ENCODE measurements around the gene GALT. TPM values are rescaled to one million over a fixed set of nuclear protein-coding genes. Genes with fewer than 3 reads are reported as not detected.

GALT gene
- 70.6 and 84.8 TPM in 2 replicates for total RNA-seq

DNA sequence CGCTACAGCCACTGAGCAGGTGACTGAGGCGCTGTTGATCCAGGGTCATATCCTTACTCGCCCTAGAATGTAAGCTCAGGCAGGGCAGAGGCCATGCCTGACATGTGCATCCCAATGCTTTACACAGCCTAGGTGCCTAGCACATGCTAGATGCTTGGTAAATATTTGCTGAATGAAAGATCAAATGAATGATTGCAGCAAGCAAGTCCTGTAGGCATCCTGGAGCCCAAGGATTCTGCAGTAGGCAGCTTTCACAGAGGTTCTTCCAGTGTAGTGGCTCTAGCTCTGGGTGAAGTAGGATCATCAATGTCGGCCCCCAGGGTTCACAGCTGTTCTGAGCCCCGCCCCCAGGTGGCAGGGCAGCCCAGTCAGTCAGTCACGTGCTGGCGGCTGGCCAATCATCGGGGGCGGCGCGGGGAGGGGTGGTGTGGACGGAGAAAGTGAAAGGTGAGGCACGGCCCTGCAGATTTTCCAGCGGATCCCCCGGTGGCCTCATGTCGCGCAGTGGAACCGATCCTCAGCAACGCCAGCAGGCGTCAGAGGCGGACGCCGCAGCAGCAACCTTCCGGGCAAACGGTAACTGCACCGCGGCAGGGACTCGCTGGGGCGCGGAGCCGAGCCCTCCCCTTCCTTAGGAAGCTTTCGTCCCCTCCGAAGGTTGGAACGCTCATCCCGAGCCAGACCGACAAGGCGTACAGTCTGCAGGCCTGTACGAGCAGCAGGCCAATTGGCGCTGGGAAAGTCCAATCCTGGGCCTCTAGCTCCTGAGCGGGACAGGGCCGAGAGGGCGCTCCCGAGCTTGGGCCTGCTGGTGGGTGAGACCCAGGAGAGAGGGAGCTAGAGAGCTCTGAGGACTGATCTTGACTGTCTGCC, at the start of gene GALT:
TSS of gene GALT (plus strand) at position 465 of the 873 bp plus-strand sequence. CDS start at position 495, 30 bp downstream.

GRCh38 chr9:34611811-34612787, 34.4 kb upstream of the GALT start, which contains the start of gene RPP25L:
Gene RPP25L (minus strand): TSS chr9:34612097. CDS start chr9:34611296, 801 bp downstream.

DNA sequence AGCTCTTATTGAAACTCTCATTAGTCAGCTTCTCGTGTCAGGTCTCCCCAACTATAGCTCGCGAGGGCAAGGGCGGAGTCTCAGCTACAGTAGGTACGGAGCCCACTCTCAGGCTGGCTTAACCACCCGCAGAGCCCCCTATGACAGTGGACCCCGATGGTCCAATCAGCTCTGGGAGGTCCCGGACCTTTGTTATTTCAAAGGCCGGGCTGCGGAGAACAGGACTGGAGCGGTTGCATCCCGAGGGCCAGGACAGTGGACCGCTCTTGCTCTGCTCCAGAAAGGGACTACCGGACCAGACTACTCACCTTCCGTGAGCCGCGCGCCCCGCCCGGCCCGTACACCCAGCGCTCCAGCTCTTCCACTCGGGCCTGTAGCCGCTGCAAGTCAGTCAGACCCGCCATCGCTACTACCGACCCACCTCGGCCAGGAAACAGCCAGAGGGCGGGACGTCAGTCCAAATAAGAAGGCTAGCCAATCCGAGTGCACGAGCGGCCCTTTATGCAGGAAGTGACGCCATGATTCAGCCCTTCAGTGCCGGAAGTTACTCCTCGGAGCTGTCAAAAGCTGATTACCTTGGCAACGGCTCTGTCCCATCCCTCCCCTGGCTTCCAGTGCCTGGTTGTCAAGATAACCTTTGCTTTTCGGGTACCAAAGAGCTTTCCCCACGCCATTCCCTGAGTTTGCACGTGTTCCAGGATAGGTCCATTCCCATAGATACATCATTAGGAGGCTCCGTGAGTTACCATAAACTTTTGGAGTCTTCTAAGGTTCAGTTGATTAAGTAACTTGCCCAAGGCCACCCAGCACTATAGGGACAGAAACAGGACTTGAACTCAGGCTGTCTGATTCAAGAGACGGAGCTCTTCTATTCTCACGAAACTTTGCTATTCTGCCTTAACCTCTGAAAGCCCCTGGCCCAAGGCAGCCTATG, 26.1 kb upstream of the GALT start, which contains the start of gene DCTN3:
TSS of gene DCTN3 (minus strand) at position 435 of the 934 bp plus-strand sequence. CDS start at position 404, 31 bp downstream.

GRCh38 chr9:34628656-34629490, 17.6 kb upstream of the GALT start, which contains the start of gene ARID3C:
Gene ARID3C (minus strand): TSS chr9:34629066. CDS start chr9:34628014, 1,052 bp downstream.

GRCh38 chr9:34637356-34638137, 8.9 kb upstream of the GALT start, which contains the start of gene SIGMAR1:
Gene SIGMAR1 (minus strand): TSS chr9:34637787. CDS start chr9:34637697, 90 bp downstream.

DNA sequence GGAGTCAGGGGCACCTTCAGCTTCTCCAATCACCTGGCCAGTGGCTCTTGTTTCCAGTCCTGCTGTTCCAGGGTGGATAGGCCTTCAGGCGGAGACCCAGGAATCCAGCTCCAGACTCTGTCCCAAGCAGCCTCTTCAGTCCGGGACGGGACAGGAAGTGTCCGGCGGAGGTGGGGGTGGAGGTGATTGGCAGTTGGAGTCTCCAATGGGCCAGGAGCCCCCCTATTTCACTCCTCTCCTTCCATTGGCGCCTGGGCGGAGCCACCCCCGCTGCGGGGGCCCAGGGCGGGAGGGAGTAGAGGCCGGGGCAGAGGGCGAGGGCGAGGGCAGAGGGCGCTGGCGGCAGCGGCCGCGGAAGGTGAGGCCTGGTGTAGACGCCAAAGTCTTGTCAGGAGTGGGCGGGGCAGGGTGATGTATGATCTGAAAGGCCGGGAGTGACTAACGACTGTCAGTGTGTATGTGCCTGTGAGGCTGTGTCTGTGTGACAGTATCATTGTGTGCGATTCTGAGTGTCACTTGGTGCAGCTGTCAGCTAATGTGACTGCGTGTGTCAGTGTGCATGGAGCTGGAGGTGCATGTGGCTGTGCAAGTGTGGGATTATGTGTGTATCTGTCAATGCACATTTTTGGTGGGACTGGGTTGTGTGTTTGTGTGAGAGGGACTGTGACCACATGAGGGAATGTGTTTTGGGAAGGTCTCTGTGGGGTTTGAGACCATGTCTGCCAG, 5.6 kb downstream of the GALT start, which contains the start of gene IL11RA:
TSS of gene IL11RA (plus strand) at position 310 of the 726 bp plus-strand sequence. CDS start 3,033 bp downstream, outside the sequence.

DNA sequence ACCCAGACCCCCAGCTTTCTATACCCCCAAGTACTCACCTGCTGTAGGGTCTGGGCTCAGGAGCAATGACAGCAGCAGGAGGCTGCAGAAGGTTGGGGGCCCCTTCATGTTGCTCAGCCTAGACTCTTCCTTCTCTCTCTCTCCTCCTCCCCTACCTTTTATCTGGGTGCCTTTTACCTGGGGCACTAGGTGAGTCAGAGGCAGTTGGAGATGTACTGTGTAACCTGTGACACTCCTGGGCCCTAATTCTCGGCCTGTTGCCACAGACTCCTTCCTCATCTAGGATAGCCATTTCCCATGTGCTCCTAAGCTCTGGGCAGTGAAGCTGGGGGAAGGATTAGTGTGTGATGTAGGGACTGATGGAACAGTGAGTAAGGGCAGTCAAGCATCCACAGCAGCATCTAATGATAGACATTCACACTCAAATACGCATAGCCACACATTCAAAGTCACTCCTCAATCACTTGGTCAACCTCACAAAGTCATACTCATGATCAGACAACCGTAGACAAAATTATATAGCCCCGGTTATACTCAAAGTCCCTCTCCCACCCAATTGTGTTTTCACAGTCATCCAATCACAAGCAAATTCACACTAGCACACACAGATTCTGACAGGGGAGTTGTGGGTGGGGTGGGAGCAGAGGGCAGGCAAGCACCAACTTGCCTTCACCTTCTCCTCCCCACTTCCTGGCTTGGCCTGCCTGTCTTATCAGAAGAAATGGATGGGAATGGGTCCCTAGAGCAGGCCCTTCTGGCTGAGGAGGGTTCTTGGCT, 16.2 kb downstream of the GALT start, which contains the start of gene CCL27:
TSS of gene CCL27 (minus strand) at position 132 of the 777 bp plus-strand sequence. CDS start at position 108, 24 bp downstream.

DNA sequence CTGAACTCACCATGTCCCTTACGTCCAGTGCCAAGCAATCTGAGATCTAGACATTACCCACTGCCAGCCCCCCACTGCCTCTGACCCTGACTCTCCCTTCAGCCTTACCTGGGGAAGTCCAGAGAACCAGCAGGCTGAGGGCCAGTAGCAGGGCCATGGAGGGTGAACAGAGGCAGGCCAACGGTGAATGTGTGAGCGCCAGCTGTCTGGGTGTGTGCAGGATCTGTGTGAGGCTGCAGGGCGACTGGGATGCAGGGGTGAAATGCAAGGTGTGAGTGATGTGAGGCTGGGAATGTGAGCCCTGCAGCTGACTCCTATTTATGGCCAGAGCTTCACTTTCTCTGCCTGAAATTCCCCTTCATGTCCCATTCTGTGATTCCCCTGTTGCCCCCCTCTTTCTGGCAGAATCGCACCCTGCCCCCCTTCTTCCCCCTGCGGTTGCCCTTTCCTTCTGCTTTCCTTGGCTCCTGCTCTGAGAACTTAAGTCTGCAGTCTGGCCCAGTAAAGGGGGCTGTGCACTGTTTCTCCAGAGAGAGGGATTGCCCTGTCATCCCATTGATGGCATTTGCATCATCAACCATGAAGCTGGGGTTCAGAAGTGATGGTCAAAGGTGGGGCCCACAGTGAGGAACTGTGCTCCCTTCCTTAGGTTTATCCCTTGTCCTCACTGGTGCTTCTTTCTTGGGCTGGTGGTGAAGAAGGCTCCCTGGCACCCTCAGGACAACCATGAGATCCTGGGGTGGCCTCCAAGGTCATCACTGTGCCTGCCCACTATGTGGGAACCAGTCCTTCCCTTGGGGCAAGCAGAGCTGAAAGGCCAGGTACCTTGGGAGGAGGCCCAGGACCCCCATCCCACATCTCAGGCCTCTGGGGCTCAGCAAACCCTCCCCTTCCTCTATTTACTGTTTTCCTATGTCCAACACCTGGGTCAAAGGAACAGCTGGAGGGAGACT, 44.8 kb downstream of the GALT start, which contains the start of gene CCL19:
TSS of gene CCL19 (minus strand) at position 294 of the 953 bp plus-strand sequence. CDS start at position 157, 137 bp downstream.

Small RNA genes within 50 kb of the gene (small RNA-seq; reads per million reads assigned to genes)
- gene CCL27, result not detected

Other genes starting within 250 kb of the GALT start
- gene FAM219A, start 188.1 kb upstream of the GALT start, total RNA-seq, result 7.9 and 14.2 TPM in 2 replicates
- 1.2 TPM in 1 of 2 replicates, not detected in the other for gene DNAI1, start 187.9 kb upstream of the GALT start, total RNA-seq
- not detected in 2 replicates for gene ENHO, start 123.7 kb upstream of the GALT start, total RNA-seq
- gene CNTFR, start 57.0 kb upstream of the GALT start, total RNA-seq, result not detected in 2 replicates
- 16.1 and 32.2 TPM in 2 replicates for gene RPP25L, start 34.6 kb upstream of the GALT start, total RNA-seq
- 102 and 104 TPM in 2 replicates for gene DCTN3, start 26.2 kb upstream of the GALT start, total RNA-seq
- gene ARID3C, start 17.6 kb upstream of the GALT start, total RNA-seq, result not detected in 2 replicates
- 46.3 and 71.0 TPM in 2 replicates for gene SIGMAR1, start 8.9 kb upstream of the GALT start, total RNA-seq
- gene IL11RA, start 5.5 kb downstream of the GALT start, total RNA-seq, result 22.6 and 37.7 TPM in 2 replicates
- gene CCL27, start 16.0 kb downstream of the GALT start, total RNA-seq, result not detected in 2 replicates
- not detected in 2 replicates for gene CCL19, start 44.6 kb downstream of the GALT start, total RNA-seq
- not detected in 2 replicates for gene CCL21, start 63.5 kb downstream of the GALT start, total RNA-seq